ENCODE measurements around the gene A2M.

A2M gene

GRCh38 chr12:9022592-9022991, 93.1 kb downstream of the A2M start:
- Histone ChIP-seq H3K9me3 (ENCODE audit: low read depth, low read length) (peaks cover 6% of the 10 kb centered on the region; the same call in 1 of the 2 replicates), H3K27ac (no peak overlapping the region), H3K9ac (ENCODE audit: insufficient read length) (no peak overlapping the region), H3K36me3 (ENCODE audit: insufficient read depth, low read length) (no peaks in the 10 kb centered on the region), H3K4me3 (no peak overlapping the region)
- no peak for TF ChIP-seq EZH2 (IDR thresholded peaks at IDR 0.05)
- DNase-seq (ENCODE audit: low read depth, low spot score), result no peak

All from SK-N-MC (cell line).